Fibroblast of skin of left quadriceps (primary cell): ENCODE measurements around the gene CHD9.
"Not testable (repeated sequence)": the region's sequence is repeated elsewhere in the genome, so short reads cannot be mapped to it uniquely, and the experiment has no call there.

ENCODE experiments used
- DNase-seq, 2 experiments: peaks; one replicate each; pipeline ENCODE4 v3.0.0-alpha.2; 2013; ENCODE audit warnings: low read depth in 2 of 2

CHD9 gene

GRCh38 chr16:53045341-53046220, 9.2 kb upstream of the CHD9 start:
- no peak for DNase-seq

GRCh38 chr16:53047515-53047914, 7.3 kb upstream of the CHD9 start:
- DNase-seq: not testable (repeated sequence)

- DNase-seq: no peak
Observed at GRCh38 chr16:53048139-53048915, 6.5 kb upstream of the CHD9 start.

GRCh38 chr16:53051255-53051654, 3.5 kb upstream of the CHD9 start:
- not testable (repeated sequence) for DNase-seq

GRCh38 chr16:53052519-53053501, 2.0 kb upstream of the CHD9 start, which contains the start of gene CHD9NB:
CHD9NB (minus strand) TSS chr16:53052897; CDS start chr16:53044158, 8,739 bp downstream.
- peak in 1 of 2 experiments; percentile 45 for DNase-seq

GRCh38 chr16:53053967-53054669, 673 bp upstream of the CHD9 start:
- DNase-seq: no peak

- DNase-seq: peak in 1 of 2 experiments; percentile 36
Observed at GRCh38 chr16:53055541-53056391, 975 bp downstream of the CHD9 start.

GRCh38 chr16:53056392-53056881, 1.6 kb downstream of the CHD9 start:
- DNase-seq: no peak

GRCh38 chr16:53057658-53058057, 2.9 kb downstream of the CHD9 start:
- no peak for DNase-seq

- no peak for DNase-seq
Observed at GRCh38 chr16:53058441-53058840, 3.6 kb downstream of the CHD9 start.

- no peak for DNase-seq
Observed at GRCh38 chr16:53058882-53059281, 4.1 kb downstream of the CHD9 start.

- no peak for DNase-seq
Observed at GRCh38 chr16:53059672-53060071, 4.9 kb downstream of the CHD9 start.

GRCh38 chr16:53061256-53061655, 6.5 kb downstream of the CHD9 start:
- no peak for DNase-seq

GRCh38 chr16:53061701-53062159, 6.9 kb downstream of the CHD9 start:
- DNase-seq: no peak

GRCh38 chr16:53064081-53064578, 9.3 kb downstream of the CHD9 start:
- no peak for DNase-seq

- DNase-seq: no peak
Observed at GRCh38 chr16:53065461-53066061, 10.8 kb downstream of the CHD9 start.

GRCh38 chr16:53067675-53068074, 12.9 kb downstream of the CHD9 start:
- DNase-seq: no peak

- DNase-seq: no peak
Observed at GRCh38 chr16:53068423-53068833, 13.6 kb downstream of the CHD9 start.

GRCh38 chr16:53069772-53070171, 15.0 kb downstream of the CHD9 start:
- DNase-seq: no peak
